LNCaP clone FGC (cell line): ENCODE results near the gene GNA15.
"Not testable (repeated sequence)": the region's sequence is repeated elsewhere in the genome, so short reads cannot be mapped to it uniquely, and the experiment has no call there.

Experiments
- DNase-seq: peaks from one replicate; pipeline ENCODE4 v3.0.0-alpha.2; 2011; ENCODE audit warnings: low read depth
- H3K4me3 ChIP-seq: 2 replicates; pipeline ENCODE4 v1.5.1; 2011; ENCODE audit warnings: mild to moderate bottlenecking, low read depth, low read length, control low read depth
- TF ChIP-seq, protein P1 (sequence below): IDR thresholded peaks from 2 replicates; pipeline ENCODE4 v1.5.1; 2012; ENCODE audit warnings: mild to moderate bottlenecking; ENCODE audit not compliant: control insufficient read depth, insufficient read depth; ENCODE audit errors: extremely low read depth

Gene GNA15

DNA sequence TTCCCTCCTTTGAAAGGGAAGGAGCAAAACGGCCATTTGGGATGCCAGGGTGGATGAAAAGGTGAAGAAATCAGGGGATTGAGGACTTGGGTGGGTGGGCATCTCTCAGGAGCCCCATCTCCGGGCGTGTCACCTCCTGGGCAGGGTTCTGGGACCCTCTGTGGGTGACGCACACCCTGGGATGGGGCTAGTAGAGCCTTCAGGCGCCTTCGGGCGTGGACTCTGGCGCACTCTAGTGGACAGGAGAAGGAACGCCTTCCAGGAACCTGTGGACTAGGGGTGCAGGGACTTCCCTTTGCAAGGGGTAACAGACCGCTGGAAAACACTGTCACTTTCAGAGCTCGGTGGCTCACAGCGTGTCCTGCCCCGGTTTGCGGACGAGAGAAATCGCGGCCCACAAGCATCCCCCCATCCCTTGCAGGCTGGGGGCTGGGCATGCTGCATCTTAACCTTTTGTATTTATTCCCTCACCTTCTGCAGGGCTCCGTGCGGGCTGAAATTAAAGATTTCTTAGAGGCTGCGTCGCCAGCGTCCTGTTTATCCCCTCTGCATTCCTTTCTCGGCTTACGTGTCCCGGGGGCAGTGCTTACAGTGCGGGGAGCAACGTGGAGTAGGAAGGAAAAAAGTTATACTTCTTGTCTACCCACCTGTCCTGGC, 27.5 kb downstream of the GNA15 start:
- no peak for DNase-seq
- TF ChIP-seq, protein P1, sequence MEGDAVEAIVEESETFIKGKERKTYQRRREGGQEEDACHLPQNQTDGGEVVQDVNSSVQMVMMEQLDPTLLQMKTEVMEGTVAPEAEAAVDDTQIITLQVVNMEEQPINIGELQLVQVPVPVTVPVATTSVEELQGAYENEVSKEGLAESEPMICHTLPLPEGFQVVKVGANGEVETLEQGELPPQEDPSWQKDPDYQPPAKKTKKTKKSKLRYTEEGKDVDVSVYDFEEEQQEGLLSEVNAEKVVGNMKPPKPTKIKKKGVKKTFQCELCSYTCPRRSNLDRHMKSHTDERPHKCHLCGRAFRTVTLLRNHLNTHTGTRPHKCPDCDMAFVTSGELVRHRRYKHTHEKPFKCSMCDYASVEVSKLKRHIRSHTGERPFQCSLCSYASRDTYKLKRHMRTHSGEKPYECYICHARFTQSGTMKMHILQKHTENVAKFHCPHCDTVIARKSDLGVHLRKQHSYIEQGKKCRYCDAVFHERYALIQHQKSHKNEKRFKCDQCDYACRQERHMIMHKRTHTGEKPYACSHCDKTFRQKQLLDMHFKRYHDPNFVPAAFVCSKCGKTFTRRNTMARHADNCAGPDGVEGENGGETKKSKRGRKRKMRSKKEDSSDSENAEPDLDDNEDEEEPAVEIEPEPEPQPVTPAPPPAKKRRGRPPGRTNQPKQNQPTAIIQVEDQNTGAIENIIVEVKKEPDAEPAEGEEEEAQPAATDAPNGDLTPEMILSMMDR: peak; percentile 97
- peak overlapping the region; percentile 29 for H3K4me3 ChIP-seq

DNA sequence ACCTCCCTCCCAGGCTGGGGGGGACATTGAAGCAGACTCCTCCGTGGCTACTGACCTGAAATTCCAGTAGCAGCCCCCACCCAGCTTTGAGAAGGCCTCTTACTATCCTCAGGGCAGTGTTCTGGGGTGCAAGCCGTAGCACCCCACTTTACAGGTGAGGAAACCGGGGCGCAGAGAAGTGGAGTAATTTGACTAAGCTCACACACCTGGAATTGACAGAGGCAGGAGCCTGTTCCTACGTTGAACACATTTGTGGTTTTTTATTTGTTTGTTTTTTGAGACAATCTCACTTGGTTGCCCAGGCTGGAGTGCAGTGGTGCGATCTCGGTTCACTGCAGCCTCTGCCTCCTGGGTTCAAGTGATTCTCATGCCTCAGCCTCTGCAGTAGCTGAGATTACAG, 28.1 kb downstream of the GNA15 start:
- H3K4me3 ChIP-seq: peak overlapping the region; percentile 29; the same call in 1 of the 2 replicates
- TF ChIP-seq, protein P1: no peak
- DNase-seq: no peak

DNA sequence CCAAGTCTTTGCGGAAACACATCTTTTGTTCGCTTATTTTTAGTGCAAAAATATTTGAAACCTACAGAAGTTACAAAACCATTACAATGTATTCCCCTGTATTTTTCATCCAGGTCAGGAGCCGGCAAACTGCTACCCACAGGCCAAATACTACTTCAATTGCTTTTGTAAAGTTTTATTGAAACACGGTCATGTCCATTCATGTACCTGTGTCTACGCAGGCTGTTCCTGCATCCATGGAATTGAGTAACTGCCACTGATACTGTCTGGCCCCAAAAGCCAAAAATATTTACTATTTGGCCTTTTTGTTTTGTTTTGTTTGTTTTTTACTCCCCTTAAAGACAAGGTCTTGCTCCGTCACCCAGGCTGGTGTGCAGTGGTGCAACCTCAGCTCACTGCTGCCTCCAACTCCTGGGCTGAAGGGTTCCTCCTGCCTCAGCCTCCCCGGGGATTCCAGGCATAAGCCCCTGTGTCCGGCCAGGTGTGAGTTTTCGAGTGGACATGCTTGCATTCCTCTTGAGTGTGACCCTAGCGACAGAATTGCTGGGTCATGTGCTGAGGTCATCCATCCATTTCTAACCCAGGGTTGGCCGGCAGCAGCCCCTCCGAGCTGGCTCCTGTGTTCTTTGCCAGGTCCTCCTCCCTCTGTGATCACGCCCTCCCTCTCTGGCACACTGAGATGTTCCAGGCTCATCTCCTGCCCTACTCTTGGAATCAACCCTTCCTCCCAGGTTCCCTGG, 31.9 kb downstream of the GNA15 start:
- no peak overlapping the region for H3K4me3 ChIP-seq
- DNase-seq: no peak
- TF ChIP-seq, protein P1: no peak

DNA sequence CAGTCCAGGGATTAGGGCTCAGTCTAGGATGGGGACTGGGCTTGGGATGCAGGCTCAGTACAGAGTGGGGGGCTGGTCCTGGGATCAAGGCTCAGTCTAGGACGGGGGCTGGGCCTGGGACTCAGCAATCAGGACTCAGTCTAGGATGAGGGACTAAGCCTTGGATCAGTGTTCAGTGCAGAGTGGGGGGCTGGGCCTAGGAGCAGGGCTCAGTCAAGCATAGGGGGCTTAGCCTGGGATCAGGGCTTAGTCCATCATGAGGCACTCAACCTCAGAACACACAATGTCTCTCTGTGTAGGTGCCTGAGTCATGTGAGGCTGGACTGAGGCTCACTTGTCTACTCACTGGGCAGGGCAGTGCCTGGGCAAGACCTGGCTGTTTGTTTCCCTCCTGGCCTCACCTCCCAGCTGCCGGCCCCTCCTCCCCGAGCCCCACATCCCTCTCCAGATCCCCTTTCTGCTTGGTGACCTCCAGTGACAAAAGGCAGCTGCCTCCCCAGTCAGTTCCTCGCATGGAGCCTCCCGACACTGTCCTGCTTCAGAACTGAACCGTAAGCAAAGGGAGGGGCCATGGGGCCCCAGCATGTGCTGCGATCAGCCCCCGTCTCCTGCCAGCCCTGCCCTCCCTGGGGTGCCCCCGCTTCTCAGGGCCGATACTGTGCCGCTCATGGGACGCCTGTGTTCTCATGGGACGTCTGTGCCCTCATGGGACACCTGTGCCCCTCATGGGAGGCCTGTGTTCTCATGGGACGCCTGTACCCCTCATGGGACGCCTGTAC, 36.2 kb downstream of the GNA15 start:
- no peak for DNase-seq
- TF ChIP-seq, protein P1: no peak
- no peak overlapping the region for H3K4me3 ChIP-seq

DNA sequence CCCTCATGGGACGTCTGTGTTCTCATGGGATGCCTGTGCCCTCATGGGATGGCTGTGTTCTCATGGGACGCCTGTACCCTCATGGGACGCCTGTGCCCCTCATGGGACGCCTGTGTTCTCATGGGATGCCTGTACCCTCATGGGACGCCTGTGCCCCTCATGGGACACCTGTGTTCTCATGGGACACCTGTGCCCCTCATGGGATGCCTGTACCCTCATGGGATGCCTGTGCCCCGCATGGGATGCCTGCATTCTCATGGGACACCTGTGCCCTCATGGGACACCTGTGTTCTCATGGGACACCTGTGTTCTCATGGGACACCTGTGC, 36.8 kb downstream of the GNA15 start:
- H3K4me3 ChIP-seq, DNase-seq: not testable (repeated sequence)

DNA sequence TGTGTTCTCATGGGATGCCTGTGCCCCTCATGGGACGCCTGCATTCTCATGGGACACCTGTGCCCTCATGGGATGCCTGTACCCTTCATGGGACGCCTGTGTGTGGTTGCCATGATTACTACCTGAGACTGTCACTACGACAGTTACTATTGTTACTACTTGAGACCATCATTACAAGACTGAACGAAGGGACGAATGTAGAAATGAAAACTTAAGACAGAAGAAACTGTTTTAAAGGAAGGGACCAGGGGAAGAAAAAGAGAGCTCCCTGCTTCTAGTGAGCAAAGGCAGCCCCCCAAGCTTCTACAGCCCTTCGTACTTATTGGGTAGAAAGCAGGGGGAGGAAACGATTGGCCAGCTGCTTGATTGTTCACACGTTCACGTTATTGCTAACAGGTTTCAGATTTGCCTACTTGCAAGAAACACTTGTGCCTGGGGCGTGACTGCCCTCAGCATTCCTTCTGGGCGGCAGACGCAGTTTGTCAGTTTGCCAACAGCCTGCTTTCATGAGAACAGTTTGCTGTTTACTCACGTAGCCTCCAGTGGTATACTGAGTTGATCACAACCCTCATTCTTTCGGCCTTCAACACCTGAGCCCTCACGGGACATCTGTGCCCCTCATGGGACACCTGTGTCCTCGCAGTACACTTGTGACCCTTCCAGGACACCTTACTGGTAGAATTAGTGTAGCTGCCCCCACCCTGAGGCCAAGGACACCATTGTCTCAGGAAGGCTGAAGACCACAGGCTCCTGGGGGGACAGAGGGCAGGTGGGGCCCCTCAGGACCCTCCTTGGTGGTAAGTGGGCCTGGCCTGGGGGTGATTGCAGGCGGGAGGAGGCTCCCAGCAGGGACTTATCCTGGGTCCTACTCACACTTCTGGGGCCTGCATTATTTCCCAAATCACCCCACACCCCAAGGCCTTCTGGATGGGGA, 40.2 kb downstream of the GNA15 start:
- TF ChIP-seq, protein P1: no peak
- H3K4me3 ChIP-seq: peak overlapping the region; percentile 19; the same call in 1 of the 2 replicates
- DNase-seq: peak; percentile 77
